IMR-90 (cell line): ENCODE results near the gene FRMPD4. TPM values are rescaled to one million over a fixed set of nuclear protein-coding genes. Genes with fewer than 3 reads are reported as not detected.

Experiments used
- ATAC-seq: fragments of 200-7000 bp; cut with Tn5 transposase; 2 replicates; pipeline ENCODE4 v1.9.1; 2020; ENCODE audit warnings: low read depth, mild to moderate bottlenecking, moderate library complexity
- BruUV-seq: library from RNA; stranded (reverse); fragments of 400-500 nt; replicated peaks from 2 replicates; lab custom pipeline; 2021; lab: Mats Ljungman, UMichigan
- CTCF ChIA-PET: fragments of 300-600 bp; formaldehyde crosslinking; extraction: SDS; loops from one replicate; lab custom pipeline; 2021; ENCODE audit warnings: antibody characterized with exemption; lab: Yijun Ruan, JAX
- POLR2A ChIA-PET: fragments of 300-600 bp; sonication (Branson Sonifier 250); formaldehyde crosslinking; loops from one replicate; lab custom pipeline; 2022; ENCODE audit warnings: antibody characterized with exemption; ENCODE audit not compliant: unreplicated experiment; lab: Charles Lee
- DNase-seq: peaks from one replicate; pipeline ENCODE4 v3.0.0; 2013
- H2AFZ ChIP-seq: replicated peaks from 2 replicates; pipeline ENCODE3; 2013; ENCODE audit warnings: low read length, mild to moderate bottlenecking; ENCODE audit not compliant: poor library complexity
- H2AK5ac ChIP-seq: 2 replicates; pipeline ENCODE4 v1.6.1; 2013; ENCODE audit warnings: low read depth, low read length, inconsistent platforms
- H2AK9ac ChIP-seq: replicated peaks from 2 replicates; pipeline ENCODE3; 2013; ENCODE audit warnings: mild to moderate bottlenecking, low read depth, low read length, moderate library complexity; ENCODE audit not compliant: poor library complexity
- H2BK120ac ChIP-seq: 2 replicates; pipeline ENCODE4 v1.6.1; 2013; ENCODE audit warnings: low read depth, low read length, inconsistent platforms
- H2BK15ac ChIP-seq: 3 replicates; pipeline ENCODE4 v1.6.1; 2013; ENCODE audit warnings: low read depth, low read length, inconsistent platforms
- H2BK20ac ChIP-seq: 2 replicates; pipeline ENCODE4 v1.6.1; 2013; ENCODE audit warnings: low read depth, mild to moderate bottlenecking, inconsistent platforms, low read length, moderate library complexity
- H2BK5ac ChIP-seq: 2 replicates; pipeline ENCODE4 v1.6.1; 2013; ENCODE audit warnings: mild to moderate bottlenecking, low read depth, low read length, inconsistent platforms; ENCODE audit not compliant: poor library complexity, severe bottlenecking
- H3K14ac ChIP-seq: replicated peaks from 2 replicates; pipeline ENCODE4 v1.6.1; 2013; ENCODE audit warnings: low read depth, low read length, inconsistent platforms
- H3K18ac ChIP-seq: 2 replicates; pipeline ENCODE4 v1.6.1; 2013; ENCODE audit warnings: low read depth, low read length, control low read depth
- H3K23ac ChIP-seq: 2 replicates; pipeline ENCODE4 v1.6.1; 2013; ENCODE audit warnings: low read depth, low read length, inconsistent platforms
- H3K27ac ChIP-seq: 2 replicates; pipeline ENCODE4 v1.5.1; 2013; ENCODE audit warnings: mild to moderate bottlenecking, control low read depth, low read length; ENCODE audit not compliant: insufficient read depth
- H3K27me3 ChIP-seq: 2 replicates; pipeline ENCODE4 v1.6.1; 2013; ENCODE audit warnings: low read length; ENCODE audit not compliant: control insufficient read depth, insufficient read depth
- H3K36me3 ChIP-seq: 2 replicates; pipeline ENCODE4 v1.6.1; 2013; ENCODE audit warnings: low read length, mixed read lengths; ENCODE audit not compliant: control insufficient read depth, insufficient read depth
- H3K4ac ChIP-seq: 2 replicates; pipeline ENCODE4 v1.6.1; 2013; ENCODE audit warnings: low read depth, low read length, inconsistent platforms
- H3K4me1 ChIP-seq: 2 replicates; pipeline ENCODE4 v1.6.1; 2013; ENCODE audit warnings: low read length, mixed read lengths; ENCODE audit not compliant: control insufficient read depth, insufficient read depth
- H3K4me2 ChIP-seq: 2 replicates; pipeline ENCODE4 v1.6.1; 2013; ENCODE audit warnings: low read depth, mild to moderate bottlenecking, control low read depth, low read length, moderate library complexity
- H3K4me3 ChIP-seq: 2 replicates; pipeline ENCODE4 v1.5.1; 2013; ENCODE audit warnings: low read depth, mild to moderate bottlenecking, control low read depth, low read length, moderate library complexity; ENCODE audit not compliant: insufficient read depth
- H3K56ac ChIP-seq: 2 replicates; pipeline ENCODE4 v1.6.1; 2013; ENCODE audit warnings: low read length, inconsistent platforms; ENCODE audit not compliant: insufficient read depth; ENCODE audit errors: extremely low read depth
- H3K79me1 ChIP-seq, 2 experiments: 2 replicates each; pipeline ENCODE4 v1.6.1; 2013; ENCODE audit warnings: low read length in 2 of 2, inconsistent platforms in 1 of 2, low read depth in 1 of 2
- H3K9ac ChIP-seq: 2 replicates; pipeline ENCODE4 v1.6.1; 2013; ENCODE audit warnings: low read depth, low read length, control low read depth
- H3K9me1 ChIP-seq: 2 replicates; pipeline ENCODE4 v1.6.1; 2013; ENCODE audit warnings: low read length, inconsistent platforms; ENCODE audit not compliant: insufficient read depth
- H3K9me3 ChIP-seq: 2 replicates; pipeline ENCODE4 v1.6.1; 2013; ENCODE audit warnings: low read length; ENCODE audit not compliant: control insufficient read depth, insufficient read depth
- H4K20me1 ChIP-seq: 2 replicates; pipeline ENCODE4 v1.6.1; 2013; ENCODE audit warnings: low read length, inconsistent platforms; ENCODE audit not compliant: insufficient read depth
- H4K5ac ChIP-seq: 2 replicates; pipeline ENCODE4 v1.6.1; 2013; ENCODE audit warnings: mild to moderate bottlenecking, low read depth, low read length, control low read depth
- H4K8ac ChIP-seq, 2 experiments: 2 replicates each; pipeline ENCODE4 v1.6.1; 2013; ENCODE audit warnings: low read depth in 2 of 2, low read length in 2 of 2, control low read depth in 1 of 2, inconsistent platforms in 1 of 2
- H4K91ac ChIP-seq: 2 replicates; pipeline ENCODE4 v1.6.1; 2013; ENCODE audit warnings: low read depth, low read length, inconsistent platforms; ENCODE audit not compliant: insufficient read depth
- CEBPB ChIP-seq: IDR thresholded peaks from 2 replicates; pipeline ENCODE4 v1.6.1; 2012; ENCODE audit warnings: low read depth, low read length, improper control_type of control experiment
- NFE2L2 ChIP-seq: fragments of 150-350 bp; IDR thresholded peaks from 2 replicates; pipeline ENCODE4 v1.6.1; 2016; ENCODE audit warnings: low read depth, mild to moderate bottlenecking, low read length
- WGBS, 2 experiments: methylation state at CpG; one replicate each; pipeline versions ENCODE4 v1.1.5 to v1.1.7; 2013; ENCODE audit warnings: missing lambda C conversion rate in 2 of 2; ENCODE audit not compliant: insufficient read length in 1 of 2; ENCODE audit errors: extremely low coverage in 2 of 2; 5-methylcytosine and 5-hydroxymethylcytosine counted together
- dilution Hi-C: fragments of 300-500 bp; cut with HindIII; formaldehyde crosslinking; loops from one replicate; pipeline ENCODE4 v1.14.3; 2018; ENCODE audit warnings: low sequenced_read_pairs; ENCODE audit not compliant: unreplicated experiment
- in situ Hi-C: fragments of 300-500 bp; cut with MboI; formaldehyde crosslinking; loops from 3 replicates; pipeline ENCODE4 v1.14.3; 2019; ENCODE audit warnings: low sequenced_read_pairs, inconsistent platforms, mixed read lengths
- intact Hi-C: fragments of 100-400 bp; cut with micrococcal nuclease; formaldehyde crosslinking; loops from 2 replicates; pipeline ENCODE4 v1.10.0; 2022
- polyA plus RNA-seq, 3 experiments: library from polyadenylated mRNA; depleted of rRNA; stranded (reverse); fragments of >200 nt; gene quantifications; 2 replicates each; pipeline ENCODE4 v1.2.3, GENCODE V29; 2012; ENCODE audit warnings: low replicate concordance in 1 of 3
- total RNA-seq: library from RNA; depleted of rRNA; stranded (reverse); fragments of >200 nt; gene quantifications from 2 replicates; pipeline ENCODE4 v1.2.3, GENCODE V29; 2012

Gene FRMPD4
- total and polyA plus RNA-seq, 2 of the 4 experiments (the other 2 are of a cell fraction) = 0.53 to 1.1 TPM

GRCh38 chrX:12610079-12610478 lies 471.8 kb downstream of the FRMPD4 start:
- in situ Hi-C loops = no loop called here
- WGBS, 2 experiments = no CpG with 5 or more reads among the region's 2 CpGs

More at GRCh38 chrX:12610079-12610478, 471.8 kb downstream of the FRMPD4 start:
- POLR2A ChIA-PET = no interaction called here
- no peak overlapping the region for H2AK9ac ChIP-seq
- no peaks in the 10 kb centered on the region for H3K9me1 ChIP-seq
- BruUV-seq = no TSS peak
- no peak overlapping the region for H2AK5ac ChIP-seq
- no peaks in the 10 kb centered on the region for H3K4me1 ChIP-seq
- no peaks in the 10 kb centered on the region for H4K20me1 ChIP-seq
- no peaks in the 10 kb centered on the region; the same call in 1 of the 2 replicates for H3K9me3 ChIP-seq
- no peak overlapping the region for H3K4me3 ChIP-seq
- peak; percentile 55 for DNase-seq
- no peak overlapping the region for H3K23ac ChIP-seq
- H2AFZ ChIP-seq = no peak overlapping the region
- no peaks in the 10 kb centered on the region for H3K79me1 ChIP-seq
- H3K9ac ChIP-seq = no peak overlapping the region
- peak; percentile 80 for ATAC-seq
- H4K91ac ChIP-seq = no peak overlapping the region
- H3K27ac ChIP-seq = no peak overlapping the region
- no peak overlapping the region for H2BK120ac ChIP-seq
- H3K56ac ChIP-seq = no peak overlapping the region; the same call in 1 of the 2 replicates
- no peak overlapping the region for H3K4me2 ChIP-seq
- intact Hi-C loops = no loop called here
- no peak overlapping the region for H3K18ac ChIP-seq
- H2BK20ac ChIP-seq = no peak overlapping the region
- no peak overlapping the region for H3K14ac ChIP-seq
- H3K36me3 ChIP-seq = no peaks in the 10 kb centered on the region
- CTCF ChIA-PET = no interaction called here
- H3K4ac ChIP-seq = no peak overlapping the region
- dilution Hi-C loops = no loop called here
- no peak for TF ChIP-seq NFE2L2
- TF ChIP-seq CEBPB = peak; percentile 38; the same call in 1 of the 2 replicates
- H4K8ac ChIP-seq = no peak overlapping the region; a peak in 1 of 4 replicates
- H3K27me3 ChIP-seq = no peaks in the 10 kb centered on the region
- no peak overlapping the region for H4K5ac ChIP-seq
- H2BK15ac ChIP-seq = no peak overlapping the region
- no peak overlapping the region for H2BK5ac ChIP-seq
